GM23338 (cell line): ENCODE measurements around the gene IPO13.

Experiments
- CTCF ChIP-seq, 2 experiments: fragments of 200-600 bp in 1 of 2; sonication (generic) in 1 of 2; conservative IDR thresholded peaks; 2 replicates each; pipeline versions ENCODE4 v1.5.1 to v1.6.1; 2016 to 2017; ENCODE audit warnings: antibody characterized with exemption in 2 of 2, low read depth in 2 of 2, mild to moderate bottlenecking in 2 of 2, moderate library complexity in 1 of 2
- EZH2 ChIP-seq: fragments of 200-600 bp; sonication (generic); IDR thresholded peaks from one replicate; pipeline ENCODE4 v1.8.0; 2017; ENCODE audit warnings: antibody characterized with exemption, mild to moderate bottlenecking, low read depth; ENCODE audit not compliant: unreplicated experiment
- EZH2phosphoT487 ChIP-seq: fragments of 200-600 bp; sonication (generic); IDR thresholded peaks from one replicate; pipeline ENCODE4 v1.8.1; 2018; ENCODE audit warnings: antibody characterized with exemption; ENCODE audit not compliant: unreplicated experiment
- JUNB ChIP-seq: IDR thresholded peaks from one replicate; pipeline ENCODE4 v1.6.1; 2016; ENCODE audit warnings: antibody characterized with exemption; ENCODE audit not compliant: unreplicated experiment
- POLR2AphosphoS5 ChIP-seq: IDR thresholded peaks from 2 replicates; pipeline ENCODE4 v1.6.1; 2016; ENCODE audit warnings: antibody characterized with exemption, low read depth
- STAT1 ChIP-seq: IDR thresholded peaks from one replicate; pipeline ENCODE4 v1.6.1; 2016; ENCODE audit warnings: antibody characterized with exemption; ENCODE audit not compliant: unreplicated experiment

DNA sequence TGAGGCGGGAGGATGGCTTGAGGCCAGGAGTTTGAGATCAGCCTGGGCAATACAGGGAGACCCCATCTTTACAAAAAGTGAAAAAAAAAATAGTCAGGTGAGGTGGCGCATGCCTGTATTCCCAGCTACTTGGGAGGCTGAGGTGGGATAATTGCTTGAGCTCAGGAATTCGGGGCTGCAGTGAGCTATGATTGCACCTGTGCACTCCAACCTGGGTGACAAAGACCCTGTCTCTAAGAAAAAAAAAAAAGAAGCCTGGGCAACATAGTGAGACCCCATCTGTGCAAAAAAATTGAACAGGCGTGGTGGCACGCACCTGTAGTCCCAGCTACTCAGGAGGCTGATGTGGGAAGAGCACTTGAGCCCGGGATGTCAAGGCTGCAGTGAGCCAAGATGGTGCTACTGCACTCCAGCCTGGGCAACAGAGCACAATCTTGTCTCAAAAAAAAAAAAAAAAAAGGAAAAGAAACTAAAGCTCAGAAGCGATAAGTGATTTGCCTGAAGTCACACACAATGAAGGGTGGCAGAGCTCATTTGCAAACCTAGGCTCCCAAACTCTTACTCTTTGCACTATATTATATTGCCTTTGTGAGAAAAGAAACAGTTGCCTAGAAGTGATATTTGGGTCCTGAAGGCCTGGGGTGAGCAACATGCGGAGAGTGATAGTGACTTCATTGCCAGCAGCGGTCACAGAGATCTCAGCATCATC, 46.6 kb downstream of the IPO13 start:
- no peak for TF ChIP-seq CTCF (conservative IDR thresholded peaks at IDR 0.05; ENCODE audit: low read depth in 2 of 2)
- no peak for TF ChIP-seq EZH2
- no peak for TF ChIP-seq JUNB
- no peak for TF ChIP-seq POLR2AphosphoS5
- TF ChIP-seq EZH2phosphoT487, result no peak
- TF ChIP-seq STAT1, result no peak
